ENCODE data around the gene PDXK. TPM values are rescaled to one million over a fixed set of nuclear protein-coding genes. Genes with fewer than 3 reads are reported as not detected.

Gene PDXK
- total RNA-seq, 4 donors from 2014 or later: 122 to 156 (median 143) TPM

DNA sequence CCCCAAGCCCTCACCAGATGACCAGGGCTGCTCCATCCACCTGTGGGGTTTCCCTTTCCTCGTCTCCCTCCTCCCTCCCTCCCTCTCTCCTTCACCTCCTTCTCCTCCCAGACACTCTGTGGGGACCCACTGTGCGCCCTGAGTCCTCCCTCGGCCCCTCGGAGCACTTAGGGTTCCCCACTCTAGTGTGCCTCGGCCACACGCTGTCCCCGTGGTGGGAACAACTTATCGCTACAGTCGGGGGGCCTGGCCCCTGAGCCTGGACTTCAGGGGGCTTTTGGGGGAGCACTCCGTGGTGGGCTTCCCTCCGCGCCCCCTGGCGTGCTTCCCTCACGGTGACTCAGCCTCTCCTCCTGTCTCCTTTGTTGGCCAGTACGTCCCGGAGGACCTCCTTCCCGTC, 29.7 kb downstream of the PDXK start:
- WGBS, 2 donors: 89 to 92% methylated on average over 17 of the region's 17 CpGs
- Histone ChIP-seq H3K36me3 (peaks cover 0 to 100% (median 12%) of the 10 kb centered on the region in 3 donors), H3K27ac (no peak overlapping the region), H3K4me1 (no peaks in the 10 kb centered on the region), H3K27me3 (no peaks in the 10 kb centered on the region), H3K4me3 (no peak overlapping the region), H3K9me3 (no peaks in the 10 kb centered on the region)
- TF ChIP-seq POLR2A (IDR thresholded peaks at IDR 0.05): no peak
- TF ChIP-seq EP300 (IDR thresholded peaks at IDR 0.05): no peak
- TF ChIP-seq CTCF (IDR thresholded peaks at IDR 0.05): no peak
- DNase-seq (ENCODE audit: low spot score in 2 of 2): no peak

DNA sequence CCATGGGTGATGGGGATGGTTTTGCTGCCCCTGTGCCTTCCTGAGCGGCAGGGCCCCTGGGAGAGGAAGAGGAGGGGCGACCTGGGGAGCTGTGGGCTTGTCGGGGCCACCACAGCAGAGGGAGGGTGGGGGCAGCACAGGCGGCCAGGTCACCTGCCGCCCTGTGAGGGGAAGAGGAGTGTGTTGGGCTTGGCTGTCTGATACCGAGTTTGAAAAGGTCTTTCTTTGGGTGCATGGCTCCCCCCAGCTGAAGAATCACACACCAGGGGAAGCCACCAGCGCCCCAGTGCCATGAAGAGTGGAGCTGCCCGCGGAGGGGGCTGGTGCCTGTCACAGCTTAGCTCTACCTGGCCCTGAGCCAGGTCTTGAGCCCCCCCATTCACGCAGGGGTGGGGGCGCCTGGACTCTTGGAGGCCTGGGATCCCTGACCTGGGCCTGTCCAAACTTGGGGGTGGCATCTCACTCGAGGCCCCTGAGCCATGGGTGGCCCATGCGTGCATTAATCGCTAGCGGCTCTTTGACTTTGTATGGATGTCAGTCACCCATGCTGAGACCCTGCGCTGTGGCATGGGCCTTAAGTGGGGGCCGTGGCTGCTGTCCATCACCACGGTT, 30.8 kb downstream of the PDXK start:
- no peaks in the 10 kb centered on the region for H3K9me3 ChIP-seq
- no peaks in the 10 kb centered on the region for H3K27me3 ChIP-seq
- H3K4me3 ChIP-seq: no peak overlapping the region
- H3K36me3 ChIP-seq: peaks cover 3 to 100% (median 18%) of the 10 kb centered on the region in 3 donors
- 83 to 91% methylated on average over 13 to 16 of the region's 18 CpGs for WGBS, 2 donors
- H3K27ac ChIP-seq: no peak overlapping the region
- peaks cover 0 to 6% (median 0%) of the 10 kb centered on the region in 4 donors for H3K4me1 ChIP-seq
- DNase-seq (ENCODE audit: low spot score in 2 of 2): no peak
- TF ChIP-seq POLR2A (IDR thresholded peaks at IDR 0.05): no peak
- no peak for TF ChIP-seq EP300 (IDR thresholded peaks at IDR 0.05)

- 85% methylated on average over 26 to 28 of the region's 28 CpGs for WGBS, 2 donors
- peaks cover 0 to 7% (median 0%) of the 10 kb centered on the region in 4 donors for H3K4me1 ChIP-seq
- H3K27ac ChIP-seq: no peak overlapping the region
- H3K9me3 ChIP-seq: no peaks in the 10 kb centered on the region
- H3K36me3 ChIP-seq: peaks cover 3 to 100% (median 18%) of the 10 kb centered on the region in 3 donors
- no peaks in the 10 kb centered on the region for H3K27me3 ChIP-seq
- DNase-seq (ENCODE audit: low spot score in 2 of 2): no peak
- H3K4me3 ChIP-seq: no peak overlapping the region
- TF ChIP-seq POLR2A (IDR thresholded peaks at IDR 0.05) (no peak), CTCF (IDR thresholded peaks at IDR 0.05) (no peak), EP300 (IDR thresholded peaks at IDR 0.05) (no peak)
Observed at GRCh38 chr21:43750339-43751033, 31.6 kb downstream of the PDXK start.

DNA sequence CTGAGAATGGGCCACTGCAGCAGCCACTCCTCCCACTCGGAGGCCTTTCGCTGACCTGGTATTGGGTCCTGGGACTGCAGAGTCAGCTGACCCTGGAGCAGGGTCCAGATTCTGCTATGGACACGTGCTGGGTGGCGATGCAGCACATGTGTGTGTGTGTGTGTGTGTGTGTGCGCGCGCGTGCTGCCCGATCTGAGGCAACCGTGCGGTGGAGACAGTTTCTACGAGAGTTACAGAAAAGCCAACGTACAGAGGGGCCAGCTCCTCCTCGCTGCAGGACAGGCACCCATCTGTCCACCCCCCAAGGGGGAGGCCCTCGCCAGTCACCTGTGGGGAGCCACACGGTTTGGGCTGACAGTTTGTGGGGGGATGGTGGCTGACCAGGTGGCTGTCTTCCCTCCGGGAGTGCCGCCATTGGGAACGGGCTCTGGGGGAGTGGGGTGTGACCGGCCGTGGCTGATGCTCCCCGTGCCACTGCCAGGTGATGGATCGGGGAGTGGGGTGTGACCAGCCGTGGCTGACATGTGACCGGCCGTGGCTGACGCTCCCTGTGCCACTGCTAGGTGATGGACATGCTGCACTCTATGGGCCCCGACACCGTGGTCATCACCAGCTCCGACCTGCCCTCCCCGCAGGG, 33.1 kb downstream of the PDXK start:
- Histone ChIP-seq H3K9me3 (no peaks in the 10 kb centered on the region), H3K4me3 (no peak overlapping the region), H3K27me3 (no peaks in the 10 kb centered on the region), H3K4me1 (peaks cover 0 to 16% (median 0%) of the 10 kb centered on the region in 4 donors), H3K36me3 (peaks cover 3 to 100% (median 18%) of the 10 kb centered on the region in 3 donors), H3K27ac (no peak overlapping the region)
- no peak for DNase-seq (ENCODE audit: low spot score in 2 of 2)
- 87 to 91% methylated on average over 30 to 31 of the region's 31 CpGs for WGBS, 2 donors
- no peak for TF ChIP-seq EP300 (IDR thresholded peaks at IDR 0.05)
- no peak for TF ChIP-seq CTCF (IDR thresholded peaks at IDR 0.05)
- TF ChIP-seq POLR2A (IDR thresholded peaks at IDR 0.05): no peak

DNA sequence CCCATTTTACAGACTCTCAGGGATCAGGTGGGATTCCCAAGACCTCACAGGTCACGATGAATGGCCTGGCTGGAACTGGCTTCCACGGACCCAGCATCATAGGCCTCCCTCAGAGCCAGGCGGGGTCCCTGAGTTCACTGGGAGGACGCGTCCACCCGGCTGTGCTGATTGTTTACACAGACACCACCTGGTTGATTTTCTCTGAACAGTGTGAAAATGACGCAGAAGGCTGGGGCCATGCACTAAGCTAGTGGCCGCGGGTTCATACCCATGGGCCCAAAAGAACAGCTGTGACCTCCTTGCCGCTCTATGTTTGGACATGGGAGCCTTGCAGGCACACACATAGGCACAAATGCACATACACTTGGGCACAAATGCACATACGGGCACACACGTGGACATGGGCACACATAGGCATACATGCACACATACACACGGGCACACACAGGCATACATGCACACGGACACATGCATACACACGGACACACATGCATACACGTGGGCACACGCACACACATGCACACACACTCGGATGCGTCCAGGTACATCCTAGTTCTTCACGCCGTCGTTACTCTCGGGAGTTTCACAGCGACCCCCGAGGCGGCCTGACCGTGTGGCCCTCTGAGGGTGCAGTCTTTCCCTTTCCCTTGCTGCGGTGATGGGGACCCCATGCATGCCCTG, 34.0 kb downstream of the PDXK start:
- no peak for DNase-seq (ENCODE audit: low spot score in 2 of 2)
- H3K9me3 ChIP-seq: no peaks in the 10 kb centered on the region
- H3K4me3 ChIP-seq: no peak overlapping the region
- H3K27me3 ChIP-seq: no peaks in the 10 kb centered on the region
- H3K27ac ChIP-seq: no peak overlapping the region
- TF ChIP-seq EP300 (IDR thresholded peaks at IDR 0.05) (no peak), CTCF (IDR thresholded peaks at IDR 0.05) (no peak), POLR2A (IDR thresholded peaks at IDR 0.05) (no peak)
- H3K4me1 ChIP-seq: peaks cover 0 to 24% (median 0%) of the 10 kb centered on the region in 4 donors
- H3K36me3 ChIP-seq: peaks cover 3 to 99% (median 18%) of the 10 kb centered on the region in 3 donors
- WGBS, 2 donors: 89 to 91% methylated on average over 26 to 28 of the region's 28 CpGs

Data from tibial nerve (tissue), 4 donors.